HG02943 (cell line): ENCODE measurements around the gene ADGRG1.

Experiments used
- ATAC-seq: cut with Tn5 transposase; IDR thresholded peaks from one replicate; pipeline ENCODE4 v1.9.1; 2021; ENCODE audit warnings: mild to moderate bottlenecking, low read depth, moderate library complexity; ENCODE audit not compliant: unreplicated experiment

ADGRG1 gene

DNA sequence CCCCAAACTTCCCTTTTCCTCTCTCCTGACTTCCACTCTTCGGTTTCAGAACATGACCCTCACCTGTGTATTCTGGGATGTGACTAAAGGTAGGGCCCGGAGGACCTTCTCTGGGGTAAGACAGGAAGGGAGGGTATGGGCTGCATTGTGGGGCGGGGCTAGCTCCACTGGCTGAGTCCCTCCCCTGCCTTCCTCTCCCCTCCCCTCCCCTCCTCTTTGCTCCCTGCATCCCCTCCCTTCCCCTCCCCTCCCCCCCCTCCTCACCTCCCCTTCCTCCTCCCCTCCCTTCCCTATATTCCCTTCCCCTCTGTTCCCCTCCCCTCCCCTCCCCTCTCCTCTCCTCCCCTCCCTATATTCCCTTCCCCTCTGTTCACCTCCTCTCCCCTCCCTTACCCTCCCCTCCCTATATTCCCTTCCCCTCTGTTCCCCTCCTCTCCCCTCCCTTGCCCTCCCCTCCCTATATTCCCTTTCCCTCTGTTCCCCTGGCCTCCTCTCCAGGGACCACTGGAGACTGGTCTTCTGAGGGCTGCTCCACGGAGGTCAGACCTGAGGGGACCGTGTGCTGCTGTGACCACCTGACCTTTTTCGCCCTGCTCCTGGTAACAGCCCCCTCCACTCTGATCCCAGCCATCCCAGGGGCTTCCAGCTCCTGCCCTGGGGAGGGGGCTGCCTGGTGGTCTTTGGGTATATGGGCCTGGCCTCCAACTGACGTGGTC is 51.5 kb downstream of the ADGRG1 start:
- no peak for ATAC-seq

DNA sequence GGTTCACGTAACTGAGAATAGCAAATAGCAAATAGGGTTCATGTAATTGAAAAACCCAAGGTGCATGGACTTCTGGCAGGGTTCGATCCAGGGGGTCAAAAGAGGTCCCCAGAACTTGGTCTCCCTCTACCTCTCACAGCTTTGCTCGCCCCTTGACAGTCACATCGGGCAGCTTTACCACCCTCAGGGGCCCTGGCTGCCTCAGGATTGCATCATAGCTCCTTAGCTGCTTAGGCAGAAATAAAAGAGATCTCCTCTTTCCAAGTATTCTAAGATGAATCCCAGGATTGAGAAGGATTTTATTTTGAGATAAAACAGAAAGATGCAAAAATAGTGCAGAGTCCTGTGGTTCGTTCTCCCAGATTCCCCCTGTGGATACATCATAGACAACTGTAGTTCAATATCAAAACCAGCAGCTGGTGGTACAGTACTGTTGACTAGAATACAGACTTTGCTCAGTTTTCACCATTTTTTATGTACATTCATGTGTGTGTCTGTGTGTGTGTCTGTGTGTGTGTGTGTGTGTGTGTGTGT is 52.5 kb downstream of the ADGRG1 start:
- ATAC-seq, result no peak

DNA sequence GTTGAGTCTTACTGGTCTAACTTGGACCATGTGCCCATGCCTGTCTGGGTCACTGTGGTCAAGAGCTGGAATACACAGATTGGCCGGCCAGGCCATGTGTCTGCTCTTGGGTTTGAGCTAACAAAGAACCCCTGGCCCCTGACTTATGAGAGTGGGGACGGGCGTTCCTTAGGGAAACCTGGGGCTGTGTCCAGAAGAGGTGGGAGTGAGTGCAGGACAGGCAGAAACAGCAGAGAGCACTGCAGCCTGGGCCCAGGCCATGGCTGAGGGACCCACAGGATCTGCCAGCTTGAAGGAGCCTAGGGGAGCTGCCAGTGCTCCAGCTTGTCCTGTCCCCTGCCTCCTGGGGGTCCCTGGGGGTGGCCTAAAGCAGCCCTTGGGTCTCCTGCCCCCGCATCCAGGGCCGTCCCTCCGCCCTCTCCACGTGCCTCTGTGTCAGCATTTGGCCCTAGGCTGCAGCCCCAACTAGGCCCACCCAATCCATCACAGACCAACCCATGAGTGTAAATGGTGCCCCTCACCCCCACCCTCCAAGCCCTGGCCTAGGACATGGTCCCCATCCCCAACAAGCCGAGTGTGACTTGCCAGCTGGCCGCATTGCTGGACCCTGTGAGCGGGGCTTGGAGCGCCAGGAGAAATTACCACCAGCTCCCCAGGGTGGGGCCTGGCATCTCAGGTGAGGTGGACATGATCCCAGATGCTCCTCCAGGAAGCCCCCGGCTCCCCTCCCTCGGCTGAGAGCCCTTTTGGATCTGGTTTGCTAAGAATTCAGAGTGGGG is 53.7 kb downstream of the ADGRG1 start:
- ATAC-seq, result no peak

DNA sequence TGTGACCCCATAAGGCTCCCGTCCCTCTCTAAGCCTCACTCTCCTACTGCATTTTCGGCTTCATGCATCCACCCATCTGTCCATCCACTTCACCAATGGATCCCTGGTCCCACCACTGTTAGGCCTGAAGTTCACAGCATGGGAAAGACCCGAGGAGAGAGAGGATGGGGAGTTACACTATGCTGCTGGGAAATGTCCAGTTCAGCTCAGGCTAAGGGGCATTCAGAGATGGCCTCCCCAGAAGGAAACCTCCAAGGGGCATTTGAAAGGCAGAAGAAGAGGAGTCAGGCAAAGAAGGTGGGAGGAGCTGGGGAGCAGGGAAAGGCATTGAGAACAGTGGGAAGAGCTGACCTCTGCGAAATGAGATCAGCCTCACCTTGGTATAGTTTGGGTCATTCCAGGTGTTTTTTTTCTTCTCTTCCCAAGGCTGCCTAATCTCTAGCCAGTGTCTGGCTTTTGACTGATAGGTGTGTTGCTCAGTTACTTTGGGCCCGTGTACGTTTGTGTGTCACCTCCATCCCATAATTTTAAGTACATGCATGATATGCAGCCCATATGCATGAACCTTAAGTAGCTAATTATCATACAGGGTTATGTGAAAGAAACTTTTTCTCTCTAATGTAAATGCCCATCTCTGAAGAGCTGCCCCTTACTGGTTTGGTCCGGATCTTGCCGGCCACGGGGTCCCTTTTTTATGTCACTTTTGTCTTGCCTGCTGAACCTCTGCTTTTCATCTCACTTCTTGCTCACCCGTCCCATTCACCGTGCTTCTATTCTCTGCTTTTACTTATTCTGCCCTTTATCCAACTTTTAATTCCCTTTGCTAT is 54.6 kb downstream of the ADGRG1 start:
- ATAC-seq, result no peak

DNA sequence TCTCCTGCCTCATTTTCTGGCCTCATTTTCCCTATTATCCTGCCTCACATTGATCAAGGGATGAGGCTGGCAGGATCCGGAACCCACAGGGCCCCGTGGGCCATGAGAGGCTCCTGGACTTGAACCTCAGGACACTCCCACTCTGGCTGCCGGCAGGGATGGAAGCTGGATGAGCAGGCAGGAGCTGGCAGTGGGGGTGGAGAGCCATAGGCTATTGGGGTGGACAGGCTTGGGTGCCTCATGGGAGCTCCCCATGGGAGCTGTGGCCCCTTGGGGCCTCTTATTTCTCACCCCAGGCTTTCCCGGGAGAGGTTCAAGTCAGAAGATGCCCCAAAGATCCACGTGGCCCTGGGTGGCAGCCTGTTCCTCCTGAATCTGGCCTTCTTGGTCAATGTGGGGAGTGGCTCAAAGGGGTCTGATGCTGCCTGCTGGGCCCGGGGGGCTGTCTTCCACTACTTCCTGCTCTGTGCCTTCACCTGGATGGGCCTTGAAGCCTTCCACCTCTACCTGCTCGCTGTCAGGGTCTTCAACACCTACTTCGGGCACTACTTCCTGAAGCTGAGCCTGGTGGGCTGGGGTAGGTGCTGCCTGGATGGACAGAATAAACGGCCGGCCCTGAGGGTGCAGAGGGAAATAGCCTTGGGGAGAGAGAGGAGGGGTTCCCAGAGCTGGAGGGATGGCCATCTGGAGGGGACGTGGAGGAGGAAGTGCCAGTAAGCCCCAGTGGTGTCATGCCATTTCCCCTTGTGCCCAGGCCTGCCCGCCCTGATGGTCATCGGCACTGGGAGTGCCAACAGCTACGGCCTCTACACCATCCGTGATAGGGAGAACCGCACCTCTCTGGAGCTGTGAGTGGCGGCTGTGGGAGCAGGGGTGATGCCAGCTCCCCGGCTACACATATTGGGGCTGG is 55.5 kb downstream of the ADGRG1 start:
- no peak for ATAC-seq

DNA sequence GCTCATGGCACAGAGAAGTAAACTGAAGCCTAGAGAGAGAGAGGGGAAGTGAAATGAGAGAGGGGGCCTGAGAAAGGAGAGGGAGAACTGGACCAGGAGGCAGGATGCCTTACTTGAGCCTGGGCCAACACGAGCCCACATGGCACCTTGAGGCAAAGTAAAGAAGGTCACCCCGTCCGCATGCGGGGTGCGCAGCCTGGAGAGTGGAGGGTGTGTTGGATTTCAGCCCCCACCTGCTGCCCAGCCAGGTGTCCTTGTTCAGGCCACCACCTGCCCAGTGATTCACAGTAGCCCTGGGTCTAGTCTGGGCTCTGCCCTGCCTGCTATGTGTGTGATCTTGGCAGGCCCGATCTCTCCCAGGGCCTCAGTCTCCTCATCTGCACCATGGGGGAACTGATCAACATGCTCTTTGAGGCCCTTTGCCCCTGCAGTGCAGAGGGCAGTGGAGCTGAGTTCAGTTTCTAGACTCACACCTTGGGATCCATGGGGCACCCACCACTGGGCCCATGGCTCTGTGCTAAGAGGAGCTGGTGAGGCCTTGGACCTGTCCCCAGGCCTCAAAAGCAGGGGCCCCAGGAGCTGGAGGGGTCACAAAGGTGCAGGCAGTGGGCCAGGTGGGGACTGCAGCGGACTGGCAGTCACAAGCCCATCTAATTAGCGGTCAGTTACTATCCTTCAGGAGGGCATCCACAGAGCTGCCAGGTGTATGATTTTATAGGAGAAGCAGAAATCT is 56.4 kb downstream of the ADGRG1 start:
- no peak for ATAC-seq

DNA sequence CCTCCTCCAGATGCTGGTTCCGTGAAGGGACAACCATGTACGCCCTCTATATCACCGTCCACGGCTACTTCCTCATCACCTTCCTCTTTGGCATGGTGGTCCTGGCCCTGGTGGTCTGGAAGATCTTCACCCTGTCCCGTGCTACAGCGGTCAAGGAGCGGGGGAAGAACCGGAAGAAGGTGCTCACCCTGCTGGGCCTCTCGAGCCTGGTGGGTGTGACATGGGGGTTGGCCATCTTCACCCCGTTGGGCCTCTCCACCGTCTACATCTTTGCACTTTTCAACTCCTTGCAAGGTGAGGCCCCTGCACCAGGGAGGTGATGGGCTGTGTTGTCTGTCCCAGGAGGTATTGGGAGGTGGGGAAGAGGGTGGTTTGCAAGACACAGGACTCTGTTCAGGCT is 57.2 kb downstream of the ADGRG1 start:
- no peak for ATAC-seq

DNA sequence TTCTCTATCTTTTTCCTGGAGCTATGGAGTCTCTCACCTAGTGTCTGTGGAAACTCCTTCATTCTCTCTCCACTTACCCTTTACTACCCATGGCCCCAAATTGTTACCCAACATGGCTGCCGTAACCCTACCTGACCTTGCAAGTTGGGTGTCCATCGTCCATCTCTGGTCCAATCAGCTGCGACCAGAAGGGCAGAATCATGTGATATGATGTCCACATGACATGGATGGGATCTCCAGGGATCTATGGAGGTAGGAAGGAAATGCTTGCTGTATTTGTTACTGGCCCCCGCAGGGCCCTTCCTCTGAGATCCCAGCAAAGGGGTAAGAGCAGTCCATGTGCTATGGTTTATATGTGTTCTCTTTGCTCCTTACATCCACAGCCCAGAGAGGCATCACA is 58.1 kb downstream of the ADGRG1 start:
- ATAC-seq, result no peak

DNA sequence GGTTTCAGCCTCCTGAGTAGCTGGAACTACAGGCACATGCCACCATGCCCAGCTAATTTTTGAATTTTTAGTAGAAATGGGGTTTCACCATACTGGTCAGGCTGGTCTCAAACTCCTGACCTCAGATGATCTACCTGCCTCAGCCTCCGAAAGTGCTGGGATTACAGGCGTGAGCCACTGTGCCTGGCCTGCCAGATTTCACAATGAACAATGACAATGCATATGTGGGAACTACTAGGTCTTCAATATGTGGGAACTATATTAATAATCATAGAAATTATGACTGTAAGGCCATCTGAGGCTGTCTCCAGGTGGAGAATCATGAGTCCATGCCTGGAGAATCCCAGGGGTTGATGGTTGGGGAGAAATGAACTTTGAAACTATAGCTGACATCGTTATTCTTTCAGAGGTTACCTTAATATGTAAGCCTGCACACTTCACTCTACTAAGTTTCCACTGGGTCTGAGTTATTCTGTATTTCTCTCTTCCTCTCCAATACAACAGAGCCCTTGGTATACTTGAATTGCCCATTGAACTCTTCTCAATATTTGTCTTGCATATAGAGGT is 59.0 kb downstream of the ADGRG1 start:
- no peak for ATAC-seq

DNA sequence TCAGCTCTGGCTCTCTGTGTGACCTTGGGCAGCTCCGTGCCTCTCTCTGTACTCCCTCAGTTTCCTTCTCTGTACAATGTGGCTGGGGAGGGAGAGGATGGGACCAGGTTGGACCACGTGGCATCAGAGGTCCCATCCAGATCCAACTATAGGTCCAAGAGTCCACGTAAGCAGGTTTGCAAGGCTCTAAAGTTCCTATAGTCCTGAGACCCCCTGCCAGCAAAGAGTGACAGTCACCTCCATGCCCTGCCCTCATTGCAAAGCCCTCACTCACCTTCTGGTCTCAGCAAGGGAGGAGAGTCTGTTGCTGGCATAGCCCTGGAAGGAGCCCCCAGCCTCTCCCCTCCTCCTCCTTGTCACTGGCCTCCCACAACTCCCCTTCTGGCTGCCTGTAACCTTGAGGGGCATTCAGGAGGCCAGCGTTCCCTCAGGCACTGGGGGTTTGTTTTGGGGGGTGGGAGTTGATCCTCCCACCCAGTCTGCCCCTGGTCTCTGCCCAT is 60.1 kb downstream of the ADGRG1 start:
- no peak for ATAC-seq

DNA sequence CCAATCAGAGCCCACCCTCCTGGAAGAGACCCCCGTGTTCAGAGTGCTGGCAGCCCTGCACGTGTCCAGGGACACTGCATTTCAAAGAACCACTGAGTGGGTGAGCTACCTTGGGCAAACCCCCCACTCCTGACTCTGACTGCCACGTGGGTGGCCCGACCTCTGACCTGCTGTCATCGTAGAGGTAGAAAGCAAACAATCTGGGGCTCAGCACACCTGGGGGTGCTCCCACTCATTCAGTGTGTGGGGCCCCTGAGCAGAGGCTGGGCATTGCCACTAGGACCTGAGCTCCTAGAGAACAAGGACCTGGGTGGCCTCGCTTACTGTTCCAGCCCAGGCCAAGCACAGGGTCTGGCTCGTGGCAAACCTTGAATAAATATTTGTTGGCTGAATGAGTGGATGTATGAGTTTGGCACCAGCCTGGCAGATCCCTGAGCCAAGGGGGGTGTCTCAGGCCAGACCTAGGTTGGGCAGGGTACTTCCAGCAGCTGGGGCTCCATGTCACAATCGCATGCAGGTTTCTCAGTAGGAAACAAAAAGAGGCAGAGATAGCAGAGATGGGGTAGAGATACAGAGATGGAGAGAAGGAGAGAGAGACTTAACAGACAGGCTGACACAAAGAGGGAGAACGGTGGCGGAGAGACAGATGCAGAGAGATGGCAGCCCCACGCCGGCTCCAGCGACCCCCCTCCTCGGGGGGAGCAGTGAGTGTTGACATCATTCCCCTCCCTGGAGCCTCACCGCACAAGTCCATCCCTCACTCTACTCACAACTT is 60.7 kb downstream of the ADGRG1 start:
- ATAC-seq, result no peak

DNA sequence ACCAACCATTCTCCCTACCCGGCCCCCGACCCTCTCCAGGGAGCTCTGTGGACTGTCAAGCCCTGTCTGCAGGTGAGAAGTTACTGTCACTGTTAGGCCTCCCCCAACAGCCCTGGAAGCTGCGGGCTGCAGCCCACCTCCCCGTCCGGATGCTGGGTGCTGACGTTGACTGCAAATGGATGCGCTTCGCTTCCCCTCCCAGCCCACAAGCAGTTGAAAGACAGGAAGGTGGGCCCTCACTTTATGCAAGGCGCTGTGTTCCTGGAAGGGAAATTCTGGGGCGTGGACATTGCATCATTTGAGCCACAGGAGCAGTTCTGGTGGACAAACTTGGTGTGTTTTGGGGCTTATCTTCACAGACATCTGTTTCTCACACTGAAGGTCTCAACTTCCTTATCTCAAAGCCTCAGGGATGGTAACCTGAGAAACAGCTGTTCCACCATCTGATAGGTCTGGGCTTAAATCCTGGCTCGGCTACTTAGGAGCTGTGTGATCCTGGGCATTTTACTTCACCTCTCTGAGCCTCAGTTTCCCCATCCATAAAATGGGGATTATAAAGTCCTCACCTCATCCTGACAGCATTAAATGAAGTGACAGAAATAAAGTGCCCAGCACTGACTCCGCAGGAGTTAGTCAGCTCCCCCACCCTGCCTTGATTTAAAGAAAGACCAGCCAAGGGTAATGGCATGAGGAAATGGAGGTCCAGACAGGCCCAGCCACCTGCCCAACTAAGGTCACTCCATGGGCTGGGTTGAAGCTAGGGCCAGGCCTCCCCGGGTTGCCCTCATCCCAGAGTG is 61.5 kb downstream of the ADGRG1 start:
- ATAC-seq, result no peak

DNA sequence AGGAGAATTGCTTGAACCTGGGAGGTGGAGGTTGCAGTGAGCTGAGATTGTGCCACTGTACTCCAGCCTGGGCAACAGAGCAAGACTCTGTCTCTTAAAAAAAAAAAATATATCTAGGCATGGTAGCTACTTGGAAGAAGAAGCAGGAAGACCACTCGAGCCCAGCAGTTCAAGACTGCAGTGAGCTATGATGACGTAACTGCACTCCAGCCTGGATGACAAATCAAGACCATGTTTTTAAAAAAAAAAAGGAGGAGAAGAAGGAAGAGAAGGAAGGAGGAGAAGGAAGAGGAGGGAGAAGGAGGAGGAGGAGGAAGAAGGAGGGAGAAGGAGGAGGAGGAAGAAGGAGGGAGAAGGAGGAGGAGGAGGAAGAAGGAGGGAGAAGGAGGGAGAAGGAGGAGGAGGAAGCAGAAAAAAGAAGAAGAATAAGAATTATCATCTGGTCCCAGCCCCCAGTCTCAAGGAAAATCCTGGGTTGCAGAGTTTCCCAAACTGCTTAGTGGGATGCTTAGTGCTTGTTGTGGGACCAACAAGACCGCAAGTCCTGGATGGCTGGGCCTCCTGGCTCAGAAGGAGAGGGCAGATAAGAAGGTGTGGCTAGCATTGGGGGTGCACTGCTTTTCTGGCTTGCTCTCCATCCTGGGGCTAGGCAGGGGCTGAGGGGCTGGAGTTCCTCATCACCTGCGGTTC is 62.5 kb downstream of the ADGRG1 start:
- ATAC-seq, result no peak

DNA sequence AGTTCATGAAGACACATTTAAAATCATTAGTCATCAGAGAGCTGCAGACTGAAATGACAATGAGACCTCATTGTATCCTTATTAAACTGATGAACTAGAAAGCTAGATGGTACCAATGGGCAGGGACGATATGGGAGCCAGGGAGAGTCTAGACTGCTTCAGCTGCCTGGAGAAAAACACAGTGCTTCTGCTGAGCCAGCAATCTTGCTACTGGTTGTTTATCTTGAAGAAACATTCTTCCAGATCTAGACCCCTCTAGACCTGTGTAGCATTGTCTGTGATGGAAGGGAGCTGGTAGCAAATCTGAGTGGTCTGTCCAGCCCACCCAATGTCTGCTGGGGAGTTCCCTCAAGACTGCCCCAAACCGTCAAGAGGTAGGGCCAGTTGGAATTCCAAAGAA is 64.2 kb downstream of the ADGRG1 start:
- no peak for ATAC-seq

DNA sequence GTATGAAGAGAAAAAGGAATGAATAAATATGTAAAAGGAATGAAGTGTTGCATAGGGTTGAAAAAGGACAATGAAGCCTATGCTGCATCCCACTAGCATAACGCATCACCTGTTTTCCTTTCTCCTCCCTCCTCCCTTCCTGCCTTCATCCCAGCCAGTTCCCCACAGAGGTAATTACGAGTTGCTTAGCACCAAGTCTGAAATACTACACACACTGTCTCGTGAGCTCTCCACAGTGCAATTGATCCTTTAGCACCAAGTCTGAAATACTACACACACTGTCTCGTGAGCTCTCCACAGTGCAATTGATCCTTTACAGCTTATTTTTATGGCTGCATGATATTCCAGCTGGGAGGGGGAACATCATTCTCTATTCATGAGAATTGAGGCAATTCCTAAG is 65.1 kb downstream of the ADGRG1 start:
- no peak for ATAC-seq

DNA sequence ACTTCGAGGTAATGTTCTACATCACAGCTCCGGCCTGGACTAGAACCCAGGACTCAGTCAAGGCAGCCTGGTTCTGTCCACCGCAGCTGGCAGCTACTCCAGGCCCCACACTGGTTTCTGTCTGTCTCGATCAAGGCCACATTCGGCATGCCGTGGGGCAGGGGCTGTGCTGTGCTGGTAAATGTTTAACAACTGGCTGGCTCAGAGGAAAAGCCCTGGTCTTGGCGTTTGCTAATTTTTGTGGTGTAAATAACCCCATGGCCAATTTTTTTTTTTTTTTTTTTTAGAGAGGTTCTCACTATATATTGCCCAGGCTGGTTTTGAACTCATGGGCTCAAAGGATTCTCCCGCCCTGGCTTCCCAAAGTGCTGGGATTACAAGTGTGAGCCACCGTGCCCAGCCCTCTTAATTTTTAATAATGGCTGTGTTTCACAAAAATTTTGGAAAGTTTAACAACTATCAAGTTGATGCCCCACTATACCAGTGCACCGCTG is 65.8 kb downstream of the ADGRG1 start:
- ATAC-seq, result no peak
